Esophagus muscularis mucosa (tissue), 4 donors: ENCODE data around the gene USP46. TPM values are rescaled to one million over a fixed set of nuclear protein-coding genes. Genes with fewer than 3 reads are reported as not detected.

Experiments
- DNase-seq: peaks from one replicate; pipeline ENCODE4 v3.0.0-alpha.2; 2017; ENCODE audit errors: extremely low spot score
- H3K27ac ChIP-seq, 4 donors: fragments of 200-600 bp; sonication (generic); replicated peaks in 1 of 4; 1 replicate in 3 of 4; 2 replicates in 1 of 4; pipeline ENCODE4 v1.5.1; 2016 to 2019; ENCODE audit warnings: mild to moderate bottlenecking in 1 of 4
- H3K27me3 ChIP-seq, 4 donors: fragments of 200-600 bp; sonication (generic); one replicate each; pipeline versions ENCODE4 v1.5.1 to v1.6.0; 2016 to 2019
- H3K36me3 ChIP-seq, 4 donors: fragments of 200-600 bp; sonication (generic); one replicate each; pipeline ENCODE4 v1.5.1; 2016 to 2019
- H3K4me1 ChIP-seq, 4 donors: fragments of 200-600 bp; sonication (generic); one replicate each; pipeline ENCODE4 v1.5.1; 2016 to 2019
- H3K4me3 ChIP-seq, 4 donors: fragments of 200-600 bp; sonication (generic); 1 replicate in 2 of 4; 2 replicates in 2 of 4; pipeline ENCODE4 v1.5.1; 2016 to 2019; ENCODE audit warnings: mild to moderate bottlenecking in 4 of 4, moderate library complexity in 1 of 4
- H3K9me3 ChIP-seq, 4 donors: fragments of 200-600 bp; sonication (generic); 1 replicate in 3 of 4; 2 replicates in 1 of 4; pipeline ENCODE4 v1.5.1; 2016 to 2019
- EP300 ChIP-seq: sonication (generic); formaldehyde crosslinking; IDR thresholded peaks from one replicate; pipeline ENCODE4 v1.6.1; 2017; ENCODE audit warnings: antibody characterized with exemption
- POLR2A ChIP-seq: fragments of 450-650 bp; IDR thresholded peaks from one replicate; pipeline ENCODE4 v1.6.1; 2017; ENCODE audit warnings: antibody characterized with exemption, moderate library complexity, mild to moderate bottlenecking, low read depth
- POLR2AphosphoS5 ChIP-seq, 2 donors: sonication (generic); formaldehyde crosslinking; IDR thresholded peaks; one replicate each; pipeline ENCODE4 v1.6.1; 2017; ENCODE audit warnings: antibody characterized with exemption in 2 of 2
- WGBS: methylation state at CpG from one replicate; pipeline ENCODE4 v1.1.5; 2018; 5-methylcytosine and 5-hydroxymethylcytosine counted together
- intact Hi-C: fragments of 100-400 bp; cut with DNase I; formaldehyde crosslinking; loops from one replicate; pipeline ENCODE4 v1.15.1; 2023
- total RNA-seq, 4 donors: library from RNA; depleted of rRNA; stranded (reverse); fragments of >200 nt; gene quantifications; one replicate each; pipeline versions ENCODE4 v1.1.0 to v1.2.1, GENCODE V29; 2016
- TF ChIP-seq, protein P1 (sequence below), 3 experiments: fragments of 200-600 bp in 2 of 3; fragments of 450-650 bp in 1 of 3; sonication (generic) in 2 of 3; IDR thresholded peaks; one replicate each; pipeline ENCODE4 v1.5.1; 2017 to 2019; ENCODE audit warnings: antibody characterized with exemption in 3 of 3, mild to moderate bottlenecking in 2 of 3, moderate library complexity in 1 of 3

USP46 gene
- total RNA-seq, 4 donors from 2014 or later = 6.6 to 9.3 (median 7.8) TPM

DNA sequence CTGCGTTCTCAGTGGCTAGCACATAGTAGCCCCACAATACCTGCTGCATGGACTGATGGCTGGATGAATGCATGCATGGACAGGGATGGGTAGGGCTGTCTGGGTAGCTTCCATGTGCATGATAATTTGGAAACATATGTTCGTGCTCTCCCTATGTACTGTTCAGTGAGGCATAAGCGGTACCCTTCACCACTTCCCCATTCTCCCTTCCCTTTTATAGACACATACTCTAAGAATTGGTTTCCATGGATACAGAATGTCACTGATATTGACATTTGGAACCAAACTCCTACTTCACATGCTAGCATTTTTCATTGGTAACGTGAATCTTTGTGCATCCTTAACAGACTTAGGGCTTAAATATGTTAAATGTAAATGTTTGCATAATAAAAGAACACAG is 20.4 kb downstream of the USP46 start:
- H3K36me3 ChIP-seq = no peaks in the 10 kb centered on the region
- H3K27ac ChIP-seq = no peak overlapping the region
- WGBS = 74% methylated on average over 4 of the region's 4 CpGs
- no peaks in the 10 kb centered on the region for H3K27me3 ChIP-seq
- TF ChIP-seq POLR2AphosphoS5 (IDR thresholded peaks at IDR 0.05) = no peak
- no peak for TF ChIP-seq EP300
- TF ChIP-seq POLR2A = no peak
- TF ChIP-seq, protein P1, sequence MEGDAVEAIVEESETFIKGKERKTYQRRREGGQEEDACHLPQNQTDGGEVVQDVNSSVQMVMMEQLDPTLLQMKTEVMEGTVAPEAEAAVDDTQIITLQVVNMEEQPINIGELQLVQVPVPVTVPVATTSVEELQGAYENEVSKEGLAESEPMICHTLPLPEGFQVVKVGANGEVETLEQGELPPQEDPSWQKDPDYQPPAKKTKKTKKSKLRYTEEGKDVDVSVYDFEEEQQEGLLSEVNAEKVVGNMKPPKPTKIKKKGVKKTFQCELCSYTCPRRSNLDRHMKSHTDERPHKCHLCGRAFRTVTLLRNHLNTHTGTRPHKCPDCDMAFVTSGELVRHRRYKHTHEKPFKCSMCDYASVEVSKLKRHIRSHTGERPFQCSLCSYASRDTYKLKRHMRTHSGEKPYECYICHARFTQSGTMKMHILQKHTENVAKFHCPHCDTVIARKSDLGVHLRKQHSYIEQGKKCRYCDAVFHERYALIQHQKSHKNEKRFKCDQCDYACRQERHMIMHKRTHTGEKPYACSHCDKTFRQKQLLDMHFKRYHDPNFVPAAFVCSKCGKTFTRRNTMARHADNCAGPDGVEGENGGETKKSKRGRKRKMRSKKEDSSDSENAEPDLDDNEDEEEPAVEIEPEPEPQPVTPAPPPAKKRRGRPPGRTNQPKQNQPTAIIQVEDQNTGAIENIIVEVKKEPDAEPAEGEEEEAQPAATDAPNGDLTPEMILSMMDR (IDR thresholded peaks at IDR 0.05) = no peak
- intact Hi-C loops = no loop called here
- peaks cover 33 to 39% (median 35%) of the 10 kb centered on the region in 4 donors for H3K4me1 ChIP-seq
- H3K9me3 ChIP-seq = no peaks in the 10 kb centered on the region
- no peak overlapping the region for H3K4me3 ChIP-seq
- no peak for DNase-seq

DNA sequence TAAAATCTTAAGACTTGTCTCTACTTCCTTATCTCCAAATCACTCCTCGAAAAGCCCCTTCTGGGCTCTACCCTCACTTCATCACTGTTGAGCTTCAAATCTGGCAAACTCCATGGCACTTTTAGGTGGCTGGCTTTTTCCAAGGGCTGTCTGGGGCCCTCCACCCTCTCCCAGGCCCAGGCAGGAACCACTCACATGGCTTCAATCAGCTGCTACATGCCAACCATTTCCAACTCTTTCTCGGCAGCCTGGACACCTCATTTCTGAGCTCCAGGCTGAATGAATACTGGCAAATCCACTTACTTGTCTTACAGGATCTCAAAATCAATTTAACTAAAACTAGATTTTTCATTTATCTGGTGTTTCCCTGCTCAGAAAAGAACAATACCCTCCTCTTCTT is 22.0 kb downstream of the USP46 start:
- intact Hi-C loops = no loop called here
- Histone ChIP-seq H3K4me1 (peaks cover 18 to 25% (median 21%) of the 10 kb centered on the region in 4 donors), H3K4me3 (no peak overlapping the region), H3K27ac (no peak overlapping the region), H3K27me3 (no peaks in the 10 kb centered on the region), H3K9me3 (no peaks in the 10 kb centered on the region), H3K36me3 (no peaks in the 10 kb centered on the region)
- WGBS = 74% methylated on average over 2 of the region's 2 CpGs
- TF ChIP-seq POLR2A (no peak), POLR2AphosphoS5 (IDR thresholded peaks at IDR 0.05) (no peak), EP300 (no peak)
- TF ChIP-seq, protein P1 (IDR thresholded peaks at IDR 0.05) = no peak
- DNase-seq = no peak

DNA sequence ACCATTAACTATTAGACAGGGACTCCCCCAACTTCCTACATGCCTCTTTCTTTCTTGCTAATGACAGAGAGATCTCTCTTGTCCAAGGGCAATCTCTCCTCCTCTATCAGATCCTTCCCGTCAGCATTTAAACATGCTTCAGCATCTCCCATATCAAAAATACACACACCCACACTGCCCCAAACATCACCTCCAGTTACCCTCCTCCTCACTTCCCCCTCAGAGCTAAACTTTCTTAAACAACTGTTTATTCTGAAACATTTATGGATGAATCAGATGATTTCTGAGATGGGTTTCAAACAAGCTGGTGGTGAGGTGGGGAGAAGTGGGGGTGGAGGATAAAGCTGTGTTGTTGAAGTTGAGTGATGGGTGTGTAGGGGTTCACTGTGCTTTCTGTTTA is 23.5 kb downstream of the USP46 start:
- Histone ChIP-seq H3K9me3 (no peaks in the 10 kb centered on the region), H3K4me3 (no peak overlapping the region), H3K4me1 (peaks cover 3 to 10% (median 5%) of the 10 kb centered on the region in 4 donors), H3K27ac (no peak overlapping the region), H3K27me3 (no peaks in the 10 kb centered on the region), H3K36me3 (no peaks in the 10 kb centered on the region)
- intact Hi-C loops = no loop called here
- no peak for DNase-seq
- WGBS = 100% methylated on average over 1 of the region's 1 CpG
- TF ChIP-seq, protein P1 (IDR thresholded peaks at IDR 0.05) = no peak
- TF ChIP-seq POLR2A = no peak
- no peak for TF ChIP-seq EP300
- no peak for TF ChIP-seq POLR2AphosphoS5 (IDR thresholded peaks at IDR 0.05)

DNA sequence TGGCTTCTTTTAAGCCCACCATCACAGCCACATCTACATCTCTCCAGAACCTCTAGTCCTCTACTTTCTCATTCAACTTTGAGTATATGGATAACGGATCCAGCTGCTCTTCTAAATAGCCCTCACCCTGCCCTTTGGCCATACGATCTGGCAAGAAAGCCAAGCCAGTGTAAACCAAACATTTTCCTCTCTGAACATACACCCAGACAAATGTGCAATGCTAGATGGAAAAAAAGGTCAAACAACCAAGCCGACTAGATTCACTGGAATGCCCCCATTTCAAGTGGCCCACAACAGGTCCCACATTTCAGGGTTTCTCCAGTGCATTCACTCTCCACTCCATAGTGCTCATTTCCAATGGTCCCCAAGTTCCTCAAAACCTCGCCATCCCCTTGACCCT is 24.0 kb downstream of the USP46 start:
- H3K4me1 ChIP-seq = peaks cover 0 to 7% (median under 1%) of the 10 kb centered on the region in 4 donors
- no peak overlapping the region for H3K27ac ChIP-seq
- TF ChIP-seq, protein P1 (IDR thresholded peaks at IDR 0.05) = no peak
- TF ChIP-seq POLR2A (no peak), EP300 (no peak), POLR2AphosphoS5 (IDR thresholded peaks at IDR 0.05) (no peak)
- intact Hi-C loops = no loop called here
- H3K9me3 ChIP-seq = no peaks in the 10 kb centered on the region
- no peaks in the 10 kb centered on the region for H3K27me3 ChIP-seq
- no peak for DNase-seq
- H3K4me3 ChIP-seq = no peak overlapping the region
- WGBS = 95% methylated on average over 4 of the region's 4 CpGs
- peaks cover 0 to 2% (median 0%) of the 10 kb centered on the region in 4 donors for H3K36me3 ChIP-seq

DNA sequence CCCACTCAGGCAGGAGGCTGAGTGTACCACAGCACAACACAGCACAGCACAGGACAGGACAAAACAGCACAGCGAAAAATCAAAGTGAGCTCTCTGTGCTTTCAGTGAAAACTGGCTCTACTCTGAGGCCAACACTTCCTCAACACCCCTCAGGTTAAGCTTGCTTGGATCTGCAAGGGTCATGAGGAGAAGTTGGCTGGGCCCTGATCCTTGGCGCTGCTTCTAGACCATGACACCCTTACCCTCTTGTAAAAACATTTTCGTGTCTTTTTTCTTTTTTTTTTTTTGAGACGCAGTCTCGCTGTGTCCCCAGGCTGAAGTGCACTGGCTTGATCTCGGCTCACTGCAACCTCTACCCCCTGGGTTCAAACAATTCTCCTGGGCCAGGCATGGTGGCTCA is 25.3 kb downstream of the USP46 start:
- Histone ChIP-seq H3K27ac (no peak overlapping the region), H3K36me3 (peaks cover 0 to 9% (median 0%) of the 10 kb centered on the region in 4 donors), H3K4me1 (peaks cover 0 to 8% (median 4%) of the 10 kb centered on the region in 4 donors), H3K27me3 (no peaks in the 10 kb centered on the region), H3K4me3 (no peak overlapping the region), H3K9me3 (no peaks in the 10 kb centered on the region)
- 96% methylated on average over 6 of the region's 6 CpGs for WGBS
- no peak for DNase-seq
- intact Hi-C loops = no loop called here
- TF ChIP-seq, protein P1 (IDR thresholded peaks at IDR 0.05) = no peak
